ENCODE measurements around the gene SLC25A21. TPM values are rescaled to one million over a fixed set of nuclear protein-coding genes. Genes with fewer than 3 reads are reported as not detected.
"Not testable (repeated sequence)": the region's sequence is repeated elsewhere in the genome, so short reads cannot be mapped to it uniquely, and the experiment has no call there.

Gene SLC25A21
- total RNA-seq, 2 donors from 2014 or later, result 0.14 to 0.64 TPM

GRCh38 chr14:37023875-37024565 lies 148.4 kb downstream of the SLC25A21 start:
- intact Hi-C loops (cut with DNase I, micrococcal nuclease), result no loop called here
- ATAC-seq, result no peak
- no peak for DNase-seq

DNA sequence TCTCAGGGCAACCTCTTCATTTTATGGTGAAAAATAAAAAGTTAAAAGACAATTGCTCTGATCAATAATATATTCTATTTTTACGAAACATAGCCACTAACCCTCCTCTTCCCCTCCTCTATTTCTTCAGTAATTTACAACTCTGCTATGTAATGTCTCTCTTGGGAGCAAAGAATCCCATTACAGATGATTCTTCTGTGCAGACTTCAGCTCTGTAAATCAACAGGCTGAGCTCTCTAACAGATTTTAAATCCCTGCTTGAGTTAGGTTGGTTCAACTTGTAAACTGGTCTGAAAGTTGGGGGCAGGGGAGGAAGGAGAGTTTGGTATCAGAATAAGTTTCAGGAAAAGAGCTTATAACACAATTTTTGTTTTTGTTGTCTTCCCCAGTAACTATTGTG lies 151.0 kb downstream of the SLC25A21 start:
- ATAC-seq (no peak), DNase-seq (no peak)
- intact Hi-C loops (cut with DNase I, micrococcal nuclease), result no loop called here

- ATAC-seq, result no peak
- DNase-seq, result no peak
- intact Hi-C loops (cut with DNase I, micrococcal nuclease), result no loop called here
Observed at GRCh38 chr14:37019488-37019887, 152.9 kb downstream of the SLC25A21 start.

DNA sequence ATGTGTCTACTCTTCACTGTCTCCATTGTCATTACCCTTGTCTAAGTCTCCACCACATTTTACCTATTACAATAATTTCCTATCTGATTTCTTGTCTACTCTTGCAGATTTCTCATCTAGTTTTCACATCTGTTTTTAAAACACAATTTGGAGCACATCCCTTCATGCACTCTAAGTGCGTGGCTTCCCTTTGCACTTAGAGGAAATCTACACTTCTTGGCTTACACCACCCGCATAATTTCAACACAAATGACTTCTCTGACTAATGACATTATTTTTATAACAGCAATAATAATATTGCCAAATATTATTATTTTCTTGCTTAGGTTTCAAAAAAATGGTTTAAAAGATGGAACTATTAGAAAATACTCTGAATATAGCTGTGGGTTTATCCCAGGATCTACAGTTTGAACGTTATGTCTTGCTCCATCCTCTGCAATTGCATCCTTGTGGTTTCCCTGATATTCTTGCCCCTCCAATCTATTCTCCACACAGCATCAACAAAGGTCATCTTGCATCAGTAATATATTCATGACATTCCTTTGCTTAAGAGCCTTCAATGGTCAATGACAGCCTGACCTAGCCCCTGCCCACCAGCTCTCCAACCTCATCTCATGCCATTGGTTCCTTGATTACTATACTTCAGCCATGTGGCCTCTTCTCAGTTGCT lies 153.7 kb downstream of the SLC25A21 start:
- ATAC-seq, result no peak
- no peak for DNase-seq
- intact Hi-C loops (cut with DNase I, micrococcal nuclease), result no loop called here

DNA sequence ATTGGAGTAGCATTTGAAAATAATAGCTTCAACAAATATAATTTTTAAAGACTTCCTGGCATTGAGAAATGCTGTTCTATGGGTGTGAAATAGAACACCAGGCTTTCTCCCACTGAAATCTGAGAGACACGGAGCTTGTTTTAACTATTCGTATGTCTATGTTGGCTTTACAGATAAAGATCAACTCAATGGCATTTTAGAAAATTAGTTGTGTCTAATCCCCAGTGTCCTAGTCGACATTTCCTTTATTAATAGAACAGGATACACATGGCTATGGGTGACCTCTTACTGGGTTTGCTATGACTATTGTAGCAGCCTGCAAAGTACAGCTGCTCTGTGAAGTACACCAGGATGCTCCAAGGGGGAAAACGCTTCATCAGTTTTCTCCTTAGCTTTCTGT lies 159.3 kb downstream of the SLC25A21 start:
- intact Hi-C loops (cut with DNase I, micrococcal nuclease), result no loop called here
- no peak for ATAC-seq
- DNase-seq, result no peak

GRCh38 chr14:36998686-36999085 lies 173.7 kb downstream of the SLC25A21 start:
- no peak for ATAC-seq
- DNase-seq, result no peak
- intact Hi-C loops (cut with DNase I, micrococcal nuclease), result no loop called here

- intact Hi-C loops (cut with DNase I, micrococcal nuclease), result no loop called here
- ATAC-seq, result no peak
Observed at GRCh38 chr14:36997843-36998242, 174.6 kb downstream of the SLC25A21 start.

GRCh38 chr14:36996857-36997590 lies 175.4 kb downstream of the SLC25A21 start:
- DNase-seq (no peak), ATAC-seq (no peak)
- intact Hi-C loops (cut with DNase I, micrococcal nuclease), result no loop called here

More at GRCh38 chr14:36997843-36998242, 174.6 kb downstream of the SLC25A21 start:
- DNase-seq, result no peak

- ATAC-seq (no peak), DNase-seq (no peak)
- intact Hi-C loops (cut with DNase I, micrococcal nuclease), result no loop called here
Observed at GRCh38 chr14:36996133-36996856, 176.1 kb downstream of the SLC25A21 start.

GRCh38 chr14:36989806-36990205 lies 182.6 kb downstream of the SLC25A21 start:
- intact Hi-C loops (cut with DNase I, micrococcal nuclease), result no loop called here
- no peak for ATAC-seq
- DNase-seq, result no peak

GRCh38 chr14:36988989-36989388 lies 183.4 kb downstream of the SLC25A21 start:
- DNase-seq (no peak), ATAC-seq (no peak)
- intact Hi-C loops (cut with DNase I, micrococcal nuclease), result no loop called here

GRCh38 chr14:36988568-36988967 lies 183.8 kb downstream of the SLC25A21 start:
- intact Hi-C loops (cut with DNase I, micrococcal nuclease), result no loop called here
- DNase-seq (no peak), ATAC-seq (no peak)

- ATAC-seq (no peak), DNase-seq (no peak)
- intact Hi-C loops (cut with DNase I, micrococcal nuclease), result no loop called here
Observed at GRCh38 chr14:36986407-36986806, 186.0 kb downstream of the SLC25A21 start.

- intact Hi-C loops (cut with DNase I, micrococcal nuclease), result no loop called here
- ATAC-seq (no peak), DNase-seq (no peak)
Observed at GRCh38 chr14:36981832-36982529, 190.4 kb downstream of the SLC25A21 start.

- DNase-seq; intact Hi-C loops (cut with DNase I, micrococcal nuclease); ATAC-seq: not testable (repeated sequence)
Observed at GRCh38 chr14:36980413-36980812, 192.0 kb downstream of the SLC25A21 start.

DNA sequence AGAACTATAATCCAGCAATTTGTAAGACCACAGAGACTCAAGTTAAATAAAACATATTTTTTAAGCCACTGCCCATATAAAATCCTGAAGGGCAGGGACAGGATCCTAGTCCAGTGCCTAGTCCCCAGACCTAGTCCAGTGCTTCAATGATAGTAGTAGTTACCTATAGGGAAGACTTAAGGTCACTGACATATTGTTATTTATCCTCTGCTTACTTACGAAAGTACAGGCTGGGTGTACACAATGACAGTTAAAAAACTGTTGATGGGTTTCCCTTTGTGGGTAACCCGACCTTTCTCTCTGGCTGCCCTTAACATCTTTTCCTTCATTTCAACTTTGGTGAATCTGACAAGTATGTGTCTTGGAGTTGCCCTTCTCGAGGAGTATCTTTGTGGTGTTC lies 192.5 kb downstream of the SLC25A21 start:
- DNase-seq, result no peak
- intact Hi-C loops (cut with DNase I, micrococcal nuclease), result no loop called here
- ATAC-seq, result no peak

DNA sequence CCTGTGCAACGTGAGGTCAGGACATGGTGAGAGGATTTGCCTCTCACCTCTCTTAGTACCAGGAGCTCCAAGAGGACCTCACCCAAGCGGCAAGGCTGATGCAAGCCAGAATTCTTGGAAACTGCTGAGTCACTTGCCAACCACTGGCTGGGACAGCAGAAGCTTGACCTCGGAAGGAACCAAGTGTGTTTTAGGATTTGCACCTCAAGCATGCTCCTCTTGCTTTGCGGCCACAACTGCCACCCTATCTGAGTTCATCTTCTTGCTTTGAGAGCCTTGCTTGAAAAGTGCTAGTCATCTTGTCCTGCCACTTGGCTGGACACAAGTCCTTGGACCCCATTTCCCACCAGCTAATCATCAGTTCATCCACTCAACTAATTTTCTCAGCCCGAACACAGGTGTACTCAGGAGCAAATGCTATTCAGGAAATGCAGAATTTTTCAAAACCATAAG lies 195.8 kb downstream of the SLC25A21 start:
- no peak for ATAC-seq
- intact Hi-C loops (cut with DNase I, micrococcal nuclease), result no loop called here

GRCh38 chr14:36975834-36976233 lies 196.6 kb downstream of the SLC25A21 start:
- intact Hi-C loops (cut with DNase I, micrococcal nuclease), result no loop called here
- no peak for ATAC-seq
- DNase-seq, result no peak

More for the DNA sequence above, 195.8 kb downstream of the SLC25A21 start:
- no peak for DNase-seq

DNA sequence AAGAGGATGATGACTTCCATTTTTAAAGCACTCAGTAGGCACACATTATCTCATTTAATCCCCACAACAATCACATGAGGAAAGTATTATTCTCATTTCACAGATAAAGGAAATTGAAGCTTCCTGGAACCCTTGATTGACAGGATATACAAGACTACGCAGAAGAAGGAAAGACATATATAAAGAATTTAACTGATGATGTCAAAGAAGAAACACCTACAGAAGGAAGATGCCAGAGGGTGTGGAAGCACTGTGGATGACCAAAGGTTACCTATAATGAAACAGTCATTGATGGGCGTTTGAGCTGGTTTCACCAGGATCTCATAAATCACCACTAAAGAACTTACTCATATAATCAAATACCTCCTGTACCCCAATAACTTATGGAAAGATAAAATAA lies 197.4 kb downstream of the SLC25A21 start:
- intact Hi-C loops (cut with DNase I, micrococcal nuclease), result no loop called here
- no peak for ATAC-seq
- no peak for DNase-seq

All from left colon (tissue), 2 donors.